NCI-H1930 (cell line): ENCODE data around the gene INPP4B.

Experiments used
- DNase-seq, 2 experiments: peaks; one replicate each; lab custom pipeline; 2025; lab: John Stamatoyannopoulos, UW

INPP4B gene

GRCh38 chr4:142572071-142572470 is 274.0 kb downstream of the INPP4B start:
- no peak for DNase-seq

- DNase-seq = no peak
These were observed 278.3 kb downstream of the INPP4B start for GRCh38 chr4:142567620-142568451.

GRCh38 chr4:142567199-142567598 is 278.9 kb downstream of the INPP4B start:
- DNase-seq = no peak

- DNase-seq = no peak
These were observed 279.3 kb downstream of the INPP4B start for GRCh38 chr4:142566777-142567176.

- DNase-seq = no peak
These were observed 279.9 kb downstream of the INPP4B start for GRCh38 chr4:142566243-142566642.

GRCh38 chr4:142565771-142566170 is 280.3 kb downstream of the INPP4B start:
- DNase-seq = no peak

GRCh38 chr4:142563682-142564291 is 282.3 kb downstream of the INPP4B start:
- DNase-seq = no peak

- no peak for DNase-seq
These were observed 286.1 kb downstream of the INPP4B start for GRCh38 chr4:142559986-142560385.

GRCh38 chr4:142558851-142559250 is 287.2 kb downstream of the INPP4B start:
- no peak for DNase-seq

- DNase-seq = no peak
These were observed 288.8 kb downstream of the INPP4B start for GRCh38 chr4:142557239-142557801.

GRCh38 chr4:142556570-142557238 is 289.4 kb downstream of the INPP4B start:
- no peak for DNase-seq

- no peak for DNase-seq
These were observed 290.1 kb downstream of the INPP4B start for GRCh38 chr4:142556048-142556447.

- no peak for DNase-seq
These were observed 291.7 kb downstream of the INPP4B start for GRCh38 chr4:142554412-142554811.

GRCh38 chr4:142551517-142552305 is 294.4 kb downstream of the INPP4B start:
- no peak for DNase-seq

GRCh38 chr4:142550965-142551364 is 295.1 kb downstream of the INPP4B start:
- DNase-seq = no peak

- DNase-seq = no peak
These were observed 296.2 kb downstream of the INPP4B start for GRCh38 chr4:142549726-142550463.

- DNase-seq = no peak
These were observed 296.9 kb downstream of the INPP4B start for GRCh38 chr4:142549248-142549647.

- DNase-seq = no peak
These were observed 297.6 kb downstream of the INPP4B start for GRCh38 chr4:142548491-142548890.

- DNase-seq = no peak
These were observed 298.1 kb downstream of the INPP4B start for GRCh38 chr4:142547974-142548373.

- DNase-seq = no peak
These were observed 301.5 kb downstream of the INPP4B start for GRCh38 chr4:142544594-142544993.

- DNase-seq = no peak
These were observed 302.1 kb downstream of the INPP4B start for GRCh38 chr4:142544039-142544438.
